ENCODE results near the gene LNX2. TPM values are rescaled to one million over a fixed set of nuclear protein-coding genes. Genes with fewer than 3 reads are reported as not detected.

Gene LNX2
- total RNA-seq, 1 experiment from 2014 or later: 4.1 TPM

GRCh38 chr13:27587095-27587746 is 33.1 kb downstream of the LNX2 start:
- DNase-seq (ENCODE audit: low read depth): no peak
- in situ Hi-C loops (cut with HindIII; ENCODE audit: low pct_unique_long_range_greater_than_20kb, low sequenced_read_pairs): no loop called here

- DNase-seq (ENCODE audit: low read depth): no peak
- in situ Hi-C loops (cut with HindIII; ENCODE audit: low pct_unique_long_range_greater_than_20kb, low sequenced_read_pairs): no loop called here
These were observed 36.7 kb downstream of the LNX2 start for GRCh38 chr13:27583645-27584044.

DNA sequence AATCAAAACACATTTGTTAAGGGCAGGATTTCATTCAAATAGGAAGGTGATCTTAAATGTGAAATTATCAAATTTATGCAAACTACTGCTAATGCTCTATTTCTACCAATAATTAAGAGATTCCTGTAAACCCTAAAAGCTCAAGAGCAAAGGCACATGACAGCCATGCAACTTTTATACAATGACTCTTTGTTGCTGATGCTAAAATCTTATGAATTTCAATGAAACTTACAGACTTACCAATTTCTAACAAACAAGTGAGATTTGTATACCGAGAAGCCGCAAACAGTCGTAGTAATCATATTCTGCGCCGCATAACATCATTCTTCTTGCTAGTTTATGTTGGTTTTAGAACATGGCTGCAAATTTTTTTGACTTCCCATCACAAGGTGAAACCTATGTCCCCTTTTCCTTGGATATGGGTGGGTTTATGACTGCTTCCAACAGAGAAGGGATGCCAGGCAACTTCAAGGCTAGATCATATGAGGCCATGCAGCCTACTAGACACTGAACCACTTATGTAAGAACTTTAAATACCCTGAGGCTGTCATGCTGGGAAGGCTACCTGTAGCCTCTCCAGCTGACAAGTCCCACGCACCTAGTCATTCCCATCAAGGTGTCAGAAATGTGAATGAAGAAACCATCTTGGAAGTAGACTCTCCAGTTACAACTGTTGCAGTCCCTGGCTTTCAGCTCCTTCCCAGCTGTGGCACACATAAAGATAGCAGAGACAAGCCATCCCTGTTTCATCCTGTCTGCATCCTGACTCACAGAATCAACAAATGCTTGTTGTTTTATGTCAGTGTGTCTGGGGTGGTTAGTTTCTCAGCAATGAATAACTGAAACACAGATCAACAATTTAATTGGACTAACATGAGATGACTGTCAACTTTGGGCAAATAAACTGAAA is 42.0 kb downstream of the LNX2 start:
- in situ Hi-C loops (cut with HindIII; ENCODE audit: low pct_unique_long_range_greater_than_20kb, low sequenced_read_pairs): no loop called here
- peak; percentile 31 for DNase-seq (ENCODE audit: low read depth)

GRCh38 chr13:27574661-27575060 is 45.7 kb downstream of the LNX2 start:
- in situ Hi-C loops (cut with HindIII; ENCODE audit: low pct_unique_long_range_greater_than_20kb, low sequenced_read_pairs): no loop called here
- no peak for DNase-seq (ENCODE audit: low read depth)

GRCh38 chr13:27573265-27573664 is 47.1 kb downstream of the LNX2 start:
- peak; percentile 46 for DNase-seq (ENCODE audit: low read depth)
- in situ Hi-C loops (cut with HindIII; ENCODE audit: low pct_unique_long_range_greater_than_20kb, low sequenced_read_pairs): no loop called here

DNA sequence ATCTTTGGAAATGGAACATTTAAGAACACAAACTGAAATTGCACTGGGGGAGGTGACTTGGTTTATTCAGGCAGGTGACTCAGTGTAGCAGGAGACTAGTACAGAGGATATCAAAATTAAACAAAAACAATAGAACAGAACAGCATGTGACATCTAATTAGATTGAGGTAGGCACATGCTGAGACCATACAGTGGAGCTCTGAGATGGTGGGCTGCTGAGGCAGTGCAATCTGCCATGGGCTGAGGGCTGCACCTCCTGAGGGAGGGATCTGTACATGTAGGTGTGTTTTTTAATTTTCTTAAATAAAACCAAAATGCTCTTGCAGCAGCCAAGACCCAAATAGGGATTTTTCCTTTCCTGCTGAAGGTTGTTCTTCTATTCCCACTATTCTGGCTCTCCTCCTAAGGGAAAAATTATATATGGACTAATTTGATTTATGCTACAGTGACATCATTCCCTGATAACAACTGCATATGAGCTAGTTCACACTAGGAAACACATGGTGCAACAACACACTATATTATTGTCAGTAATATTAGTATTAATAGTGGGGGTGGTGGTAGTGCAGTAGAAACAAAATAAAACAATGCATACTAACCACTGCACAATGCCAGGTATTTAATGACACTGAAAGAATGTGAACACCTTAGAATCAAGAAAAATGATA is 48.0 kb downstream of the LNX2 start:
- in situ Hi-C loops (cut with HindIII; ENCODE audit: low pct_unique_long_range_greater_than_20kb, low sequenced_read_pairs): no loop called here
- DNase-seq (ENCODE audit: low read depth): no peak

DNA sequence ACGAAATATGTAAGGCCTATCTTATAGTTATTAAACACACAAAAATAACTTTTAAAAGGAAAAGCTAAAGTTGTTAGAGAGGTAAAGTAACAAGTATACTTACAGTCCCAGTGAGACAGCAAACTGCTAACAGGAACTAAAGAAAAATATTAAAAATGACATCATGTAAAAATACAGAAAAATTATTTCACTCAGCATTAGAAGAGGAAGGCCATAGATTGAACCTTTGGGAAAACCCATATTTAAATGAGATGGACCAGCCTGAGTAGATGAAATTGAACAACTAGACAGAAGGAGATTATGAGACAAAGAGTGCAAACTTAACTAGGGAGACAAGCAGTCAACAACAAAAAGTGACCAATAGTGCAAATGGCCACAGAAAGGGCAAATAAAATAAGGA is 49.4 kb downstream of the LNX2 start:
- in situ Hi-C loops (cut with HindIII; ENCODE audit: low pct_unique_long_range_greater_than_20kb, low sequenced_read_pairs): no loop called here
- DNase-seq (ENCODE audit: low read depth): no peak

GRCh38 chr13:27569405-27569804 is 50.9 kb downstream of the LNX2 start:
- DNase-seq (ENCODE audit: low read depth): no peak
- in situ Hi-C loops (cut with HindIII; ENCODE audit: low pct_unique_long_range_greater_than_20kb, low sequenced_read_pairs): no loop called here

DNA sequence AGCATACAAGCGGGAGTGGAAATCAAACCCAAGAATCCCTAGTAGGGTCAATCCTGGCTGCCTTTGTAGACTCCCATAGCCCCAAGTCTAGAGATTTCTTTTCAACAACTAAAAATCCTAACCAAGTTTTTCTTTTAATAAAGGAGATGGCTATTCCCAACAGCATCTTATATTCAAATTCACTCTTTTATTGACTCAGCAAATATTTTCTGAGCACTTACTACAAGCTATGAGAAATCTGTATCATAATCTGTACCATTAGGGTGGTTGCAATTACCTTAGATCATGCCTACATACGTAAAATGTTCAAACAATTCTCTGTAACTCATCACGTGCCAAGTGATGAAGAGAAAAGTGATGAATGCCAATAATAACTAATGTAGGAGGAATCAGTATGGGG is 54.5 kb downstream of the LNX2 start:
- in situ Hi-C loops (cut with HindIII; ENCODE audit: low pct_unique_long_range_greater_than_20kb, low sequenced_read_pairs): no loop called here
- no peak for DNase-seq (ENCODE audit: low read depth)

GRCh38 chr13:27562457-27562856 is 57.9 kb downstream of the LNX2 start:
- in situ Hi-C loops (cut with HindIII; ENCODE audit: low pct_unique_long_range_greater_than_20kb, low sequenced_read_pairs): no loop called here
- no peak for DNase-seq (ENCODE audit: low read depth)

- DNase-seq (ENCODE audit: low read depth): no peak
- in situ Hi-C loops (cut with HindIII; ENCODE audit: low pct_unique_long_range_greater_than_20kb, low sequenced_read_pairs): no loop called here
These were observed 60.6 kb downstream of the LNX2 start for GRCh38 chr13:27559719-27560118.

GRCh38 chr13:27556109-27556508 is 64.2 kb downstream of the LNX2 start:
- in situ Hi-C loops (cut with HindIII; ENCODE audit: low pct_unique_long_range_greater_than_20kb, low sequenced_read_pairs): no loop called here
- peak; percentile 13 for DNase-seq (ENCODE audit: low read depth)

- DNase-seq (ENCODE audit: low read depth): no peak
- in situ Hi-C loops (cut with HindIII; ENCODE audit: low pct_unique_long_range_greater_than_20kb, low sequenced_read_pairs): no loop called here
These were observed 68.8 kb downstream of the LNX2 start for GRCh38 chr13:27551562-27551961.

- in situ Hi-C loops (cut with HindIII; ENCODE audit: low pct_unique_long_range_greater_than_20kb, low sequenced_read_pairs): no loop called here
- DNase-seq (ENCODE audit: low read depth): no peak
These were observed 70.8 kb downstream of the LNX2 start for GRCh38 chr13:27549406-27549981.

DNA sequence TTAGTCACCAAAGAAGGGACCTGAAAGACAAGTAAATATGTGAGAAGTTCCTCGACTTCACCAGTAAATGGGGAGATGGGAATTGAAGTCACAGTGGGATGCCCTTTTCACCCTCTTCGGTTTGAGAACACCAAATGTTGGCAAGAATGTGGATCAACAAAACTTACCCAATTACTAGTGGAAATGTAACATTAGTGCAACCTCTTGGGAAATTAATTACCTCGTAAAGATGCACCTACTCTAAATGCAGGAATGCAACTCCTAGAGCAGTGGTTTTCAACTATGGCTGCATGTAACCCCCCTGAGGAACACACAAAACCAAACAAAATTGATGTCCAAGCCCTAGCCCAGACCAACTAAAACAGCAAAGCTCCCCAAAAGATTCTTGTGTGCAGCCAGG is 78.1 kb downstream of the LNX2 start:
- in situ Hi-C loops (cut with HindIII; ENCODE audit: low pct_unique_long_range_greater_than_20kb, low sequenced_read_pairs): no loop called here
- DNase-seq (ENCODE audit: low read depth): no peak

GRCh38 chr13:27541386-27541785 is 78.9 kb downstream of the LNX2 start:
- in situ Hi-C loops (cut with HindIII; ENCODE audit: low pct_unique_long_range_greater_than_20kb, low sequenced_read_pairs): no loop called here
- DNase-seq (ENCODE audit: low read depth): no peak

DNA sequence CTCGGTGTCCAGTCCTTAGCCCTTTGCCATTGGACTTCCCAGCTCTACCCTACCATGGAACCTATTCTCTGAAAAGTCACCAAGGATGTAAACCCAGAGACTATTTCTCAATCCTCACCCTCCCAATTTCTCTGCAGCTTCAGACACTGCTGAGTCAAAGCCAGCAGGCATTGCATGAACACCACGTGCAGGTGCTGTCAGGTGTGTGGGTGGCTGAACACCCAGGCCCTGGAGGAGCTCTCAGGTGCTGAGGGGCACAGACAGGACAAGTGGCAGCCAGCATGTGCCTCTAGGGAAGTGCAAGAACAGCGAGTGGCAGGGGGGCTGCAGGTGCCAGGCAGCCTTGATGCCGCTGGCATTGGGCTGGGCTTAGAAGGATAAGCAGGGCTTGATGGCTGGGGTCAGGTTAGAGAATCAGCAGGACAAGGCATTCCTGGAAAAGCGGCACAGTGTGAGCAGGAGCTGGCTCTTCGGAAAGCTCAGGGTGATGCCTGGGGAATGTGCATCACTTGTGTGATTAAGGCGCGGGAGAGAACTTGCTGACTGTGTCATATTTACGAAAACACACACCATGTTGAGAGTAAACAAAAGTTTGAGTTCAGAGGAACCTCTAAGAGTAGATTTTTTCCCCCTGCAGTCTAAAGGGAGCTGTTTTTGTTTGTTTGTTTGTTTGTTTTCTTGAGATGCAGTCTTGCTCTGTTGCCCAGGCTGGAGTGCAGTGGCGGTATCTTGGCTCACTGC is 83.8 kb downstream of the LNX2 start:
- in situ Hi-C loops (cut with HindIII; ENCODE audit: low pct_unique_long_range_greater_than_20kb, low sequenced_read_pairs): no loop called here
- DNase-seq (ENCODE audit: low read depth): no peak

DNA sequence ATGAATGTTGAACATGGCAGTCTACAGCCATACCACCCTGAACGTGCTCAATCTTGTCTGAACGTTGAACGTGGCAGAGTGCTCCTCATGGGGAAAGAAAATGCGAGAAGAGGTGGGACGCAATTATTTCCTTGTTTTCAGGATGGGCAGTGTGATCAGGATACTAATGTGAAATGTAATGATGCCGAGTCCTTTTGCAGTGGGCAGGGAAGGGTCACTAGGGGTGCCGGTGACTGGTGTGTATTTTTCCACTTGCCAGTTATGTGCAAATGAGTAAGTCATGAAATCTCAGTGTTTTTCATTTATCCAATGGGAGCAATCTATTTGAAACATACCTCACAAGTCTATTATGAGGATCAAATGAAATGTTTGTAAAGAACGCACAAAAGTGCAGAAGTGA is 84.8 kb downstream of the LNX2 start:
- DNase-seq (ENCODE audit: low read depth): no peak
- in situ Hi-C loops (cut with HindIII; ENCODE audit: low pct_unique_long_range_greater_than_20kb, low sequenced_read_pairs): no loop called here
